ENCODE data around the gene TUBG2.

- TF ChIP-seq CTCF (IDR thresholded peaks at IDR 0.05; ENCODE audit: low read depth, low read length) = no peak
- TF ChIP-seq EZH2phosphoT487 (IDR thresholded peaks at IDR 0.05; ENCODE audit: low read depth) = no peak
Observed at GRCh38 chr17:42687707-42688320, 28.7 kb downstream of the TUBG2 start.

Data from OCI-LY3 (cell line).